HG03342 (cell line): ENCODE measurements around the gene TRAF3IP1.
"Not testable (repeated sequence)": the region's sequence is repeated elsewhere in the genome, so short reads cannot be mapped to it uniquely, and the experiment has no call there.

Experiments
- ATAC-seq: cut with Tn5 transposase; IDR thresholded peaks from one replicate; pipeline ENCODE4 v1.9.1; 2021; ENCODE audit warnings: mild to moderate bottlenecking, moderate library complexity; ENCODE audit not compliant: unreplicated experiment

Gene TRAF3IP1

GRCh38 chr2:238441262-238442114 is 121.2 kb downstream of the TRAF3IP1 start:
- no peak for ATAC-seq

- ATAC-seq: not testable (repeated sequence)
Measured at GRCh38 chr2:238442257-238442656, 121.9 kb downstream of the TRAF3IP1 start.

- no peak for ATAC-seq
Measured at GRCh38 chr2:238444242-238444641, 123.9 kb downstream of the TRAF3IP1 start.

- ATAC-seq: no peak
Measured at GRCh38 chr2:238445409-238446190, 125.3 kb downstream of the TRAF3IP1 start.

GRCh38 chr2:238446371-238446770 is 126.1 kb downstream of the TRAF3IP1 start:
- no peak for ATAC-seq

GRCh38 chr2:238448031-238448955 is 128.0 kb downstream of the TRAF3IP1 start:
- no peak for ATAC-seq

GRCh38 chr2:238449241-238449640 is 128.9 kb downstream of the TRAF3IP1 start:
- ATAC-seq: no peak

- no peak for ATAC-seq
Measured at GRCh38 chr2:238449909-238450417, 129.6 kb downstream of the TRAF3IP1 start.

GRCh38 chr2:238450440-238450861 is 130.1 kb downstream of the TRAF3IP1 start:
- ATAC-seq: no peak
